ENCODE data around the gene MTRF1.

DNA sequence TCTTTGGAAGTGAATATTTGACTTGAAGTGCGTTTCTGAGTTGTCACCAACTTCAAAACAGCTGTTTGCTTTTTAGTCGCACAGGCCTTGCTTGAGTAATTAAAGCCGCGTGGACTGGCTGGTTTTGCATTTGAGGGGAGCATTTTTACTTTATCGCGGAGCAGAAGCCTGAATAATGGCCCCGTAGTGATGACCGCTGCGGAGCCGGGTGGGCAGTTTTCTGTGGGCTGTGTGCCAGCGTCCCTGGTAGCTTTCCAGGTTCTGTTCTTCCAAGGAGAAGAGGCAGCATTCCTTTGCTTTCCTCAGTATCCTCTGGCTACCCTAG, 48.8 kb upstream of the MTRF1 start:
- TF ChIP-seq, protein P1, sequence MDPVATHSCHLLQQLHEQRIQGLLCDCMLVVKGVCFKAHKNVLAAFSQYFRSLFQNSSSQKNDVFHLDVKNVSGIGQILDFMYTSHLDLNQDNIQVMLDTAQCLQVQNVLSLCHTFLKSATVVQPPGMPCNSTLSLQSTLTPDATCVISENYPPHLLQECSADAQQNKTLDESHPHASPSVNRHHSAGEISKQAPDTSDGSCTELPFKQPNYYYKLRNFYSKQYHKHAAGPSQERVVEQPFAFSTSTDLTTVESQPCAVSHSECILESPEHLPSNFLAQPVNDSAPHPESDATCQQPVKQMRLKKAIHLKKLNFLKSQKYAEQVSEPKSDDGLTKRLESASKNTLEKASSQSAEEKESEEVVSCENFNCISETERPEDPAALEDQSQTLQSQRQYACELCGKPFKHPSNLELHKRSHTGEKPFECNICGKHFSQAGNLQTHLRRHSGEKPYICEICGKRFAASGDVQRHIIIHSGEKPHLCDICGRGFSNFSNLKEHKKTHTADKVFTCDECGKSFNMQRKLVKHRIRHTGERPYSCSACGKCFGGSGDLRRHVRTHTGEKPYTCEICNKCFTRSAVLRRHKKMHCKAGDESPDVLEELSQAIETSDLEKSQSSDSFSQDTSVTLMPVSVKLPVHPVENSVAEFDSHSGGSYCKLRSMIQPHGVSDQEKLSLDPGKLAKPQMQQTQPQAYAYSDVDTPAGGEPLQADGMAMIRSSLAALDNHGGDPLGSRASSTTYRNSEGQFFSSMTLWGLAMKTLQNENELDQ (CRISPR knock-in tag; IDR thresholded peaks at IDR 0.05; ENCODE audit: borderline replicate concordance), result no peak
- TF ChIP-seq HDAC1 (IDR thresholded peaks at IDR 0.05) (no peak), ZNF436 (CRISPR knock-in tag; IDR thresholded peaks at IDR 0.05) (no peak), ZNF212 (CRISPR knock-in tag; IDR thresholded peaks at IDR 0.05) (no peak), RFX5 (IDR thresholded peaks at IDR 0.05; ENCODE audit: low read depth, low read length) (no peak)
- TF ChIP-seq, protein P2, sequence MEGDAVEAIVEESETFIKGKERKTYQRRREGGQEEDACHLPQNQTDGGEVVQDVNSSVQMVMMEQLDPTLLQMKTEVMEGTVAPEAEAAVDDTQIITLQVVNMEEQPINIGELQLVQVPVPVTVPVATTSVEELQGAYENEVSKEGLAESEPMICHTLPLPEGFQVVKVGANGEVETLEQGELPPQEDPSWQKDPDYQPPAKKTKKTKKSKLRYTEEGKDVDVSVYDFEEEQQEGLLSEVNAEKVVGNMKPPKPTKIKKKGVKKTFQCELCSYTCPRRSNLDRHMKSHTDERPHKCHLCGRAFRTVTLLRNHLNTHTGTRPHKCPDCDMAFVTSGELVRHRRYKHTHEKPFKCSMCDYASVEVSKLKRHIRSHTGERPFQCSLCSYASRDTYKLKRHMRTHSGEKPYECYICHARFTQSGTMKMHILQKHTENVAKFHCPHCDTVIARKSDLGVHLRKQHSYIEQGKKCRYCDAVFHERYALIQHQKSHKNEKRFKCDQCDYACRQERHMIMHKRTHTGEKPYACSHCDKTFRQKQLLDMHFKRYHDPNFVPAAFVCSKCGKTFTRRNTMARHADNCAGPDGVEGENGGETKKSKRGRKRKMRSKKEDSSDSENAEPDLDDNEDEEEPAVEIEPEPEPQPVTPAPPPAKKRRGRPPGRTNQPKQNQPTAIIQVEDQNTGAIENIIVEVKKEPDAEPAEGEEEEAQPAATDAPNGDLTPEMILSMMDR (IDR thresholded peaks at IDR 0.05 in 2 of 3, conservative IDR thresholded peaks at IDR 0.05 in 1 of 3; ENCODE audit: insufficient read depth in 2 of 3, low read depth in 1 of 3, low read length in 3 of 3), result no peak
